ENCODE measurements around the gene MRPS18B. TPM values are rescaled to one million over a fixed set of nuclear protein-coding genes. Genes with fewer than 3 reads are reported as not detected.

Gene MRPS18B
- total RNA-seq, 2 donors from 2014 or later, result 109 to 132 TPM

DNA sequence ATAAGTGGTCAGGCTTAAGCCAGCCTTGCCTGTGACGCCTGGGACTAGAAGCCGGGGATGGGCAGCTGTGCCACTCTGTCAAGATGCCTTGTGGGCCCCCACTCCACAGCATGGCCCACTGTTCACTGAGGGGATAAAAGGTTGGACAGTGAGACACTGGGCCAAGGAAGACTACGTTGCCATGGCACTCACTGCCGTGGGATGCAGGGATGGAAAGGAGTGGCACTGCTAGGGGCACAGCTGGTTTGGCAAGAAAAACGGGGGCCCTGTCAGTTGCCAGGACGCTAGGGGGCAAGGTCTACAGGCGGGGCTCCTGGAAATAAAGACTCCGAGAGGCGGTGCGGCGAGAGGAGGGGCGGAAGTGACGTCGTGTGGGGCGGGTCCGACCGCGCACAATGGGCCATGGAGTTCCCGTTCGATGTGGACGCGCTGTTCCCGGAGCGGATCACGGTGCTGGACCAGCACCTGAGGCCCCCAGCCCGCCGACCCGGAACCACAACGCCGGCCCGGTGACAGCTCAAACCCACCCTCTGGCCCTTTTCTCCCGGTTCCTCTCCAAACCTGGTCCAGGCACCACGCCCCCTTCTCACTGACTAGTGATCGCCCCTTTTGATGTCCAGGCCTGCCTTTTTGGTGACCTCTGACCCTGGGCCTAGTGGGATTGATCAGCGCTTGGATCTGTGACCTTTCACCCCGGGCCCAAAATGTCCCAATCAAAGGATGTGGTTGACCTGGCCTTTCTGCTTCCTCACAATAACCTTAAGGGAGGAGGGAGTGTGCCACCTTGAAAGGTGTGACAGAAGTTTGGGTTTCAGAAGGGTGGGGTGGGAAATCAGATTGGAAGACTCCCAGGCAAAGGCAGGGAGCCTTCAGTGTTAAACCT lies 9.1 kb downstream of the MRPS18B start, which contains the start of gene ATAT1:
Gene ATAT1 (plus strand): TSS at position 391 of the 883 bp plus-strand sequence.
- peak within 1 kb of the TSS; percentile 91 to 96 for H3K4me3 Mint-ChIP-seq
- peak within 1 kb of the TSS; percentile 94 for H3K27ac Mint-ChIP-seq
- peak; percentile 99 for ATAC-seq (replicated peaks in 1 of 2)
- H3K9me3 Mint-ChIP-seq, result no peaks in the 10 kb centered on the region
- H3K27me3 Mint-ChIP-seq (ENCODE audit: low read depth), result no peaks in the 10 kb centered on the region
- H3K4me1 Mint-ChIP-seq (ENCODE audit: low read depth), result peaks cover 26% of the 10 kb centered on the region
- DNase-seq, result peak; percentile 89
- H3K36me3 Mint-ChIP-seq (ENCODE audit: insufficient read depth in 2 of 2), result peaks cover 10 to 37% of the 10 kb centered on the region in 2 donors

DNA sequence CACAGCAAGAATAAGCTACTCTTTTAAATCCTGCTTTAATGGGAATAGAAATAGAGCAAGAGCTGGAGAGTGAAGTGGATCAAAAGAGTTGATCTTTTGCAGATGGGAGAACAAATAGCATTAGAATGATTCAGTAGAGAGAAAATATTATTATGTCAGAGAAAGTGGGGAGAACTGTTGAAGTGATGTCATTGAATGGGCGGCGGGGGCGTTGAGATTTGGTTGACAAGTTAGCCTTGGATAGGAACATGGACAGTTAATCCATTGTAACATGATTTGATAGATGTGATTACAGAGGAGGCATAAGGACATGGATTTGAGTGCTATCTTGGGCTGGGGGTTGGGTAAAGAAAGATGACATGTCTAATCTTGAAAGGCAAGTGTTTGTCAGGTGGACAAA lies 18.2 kb downstream of the MRPS18B start:
- Mint-ChIP-seq H3K9me3 (no peaks in the 10 kb centered on the region), H3K4me3 (no peak overlapping the region), H3K27ac (no peak overlapping the region), H3K27me3 (ENCODE audit: low read depth) (no peaks in the 10 kb centered on the region), H3K4me1 (ENCODE audit: low read depth) (peaks cover 11% of the 10 kb centered on the region), H3K36me3 (ENCODE audit: insufficient read depth in 2 of 2) (peaks cover 5 to 6% of the 10 kb centered on the region in 2 donors)
- ATAC-seq (replicated peaks in 1 of 2) (no peak), DNase-seq (no peak)

DNA sequence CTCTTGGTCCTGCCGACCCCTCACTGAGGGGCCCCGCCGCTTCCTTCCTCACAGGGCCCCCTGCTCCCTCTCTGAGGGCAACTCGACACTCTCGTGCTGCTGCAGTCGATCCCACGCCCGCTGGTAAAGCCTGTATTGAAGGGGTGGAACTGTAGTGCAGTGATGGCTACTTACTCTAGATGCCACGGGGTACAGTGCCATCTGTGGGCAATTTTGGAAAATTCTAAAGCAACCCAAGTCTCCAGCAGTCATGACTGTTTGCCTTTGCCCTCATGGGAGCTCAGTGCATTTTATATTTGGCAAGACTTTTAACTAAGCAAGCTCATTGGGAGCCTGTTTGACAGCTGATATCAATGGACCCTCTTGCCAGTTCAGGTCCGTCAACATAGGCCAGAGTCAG lies 22.8 kb downstream of the MRPS18B start:
- no peak for DNase-seq
- peak in 1 of 2 donors; percentile 44 for ATAC-seq (replicated peaks in 1 of 2)
- Mint-ChIP-seq H3K27ac (no peak overlapping the region), H3K4me1 (ENCODE audit: low read depth) (peaks cover 10% of the 10 kb centered on the region), H3K27me3 (ENCODE audit: low read depth) (no peaks in the 10 kb centered on the region), H3K36me3 (ENCODE audit: insufficient read depth in 2 of 2) (no peaks in the 10 kb centered on the region), H3K9me3 (no peaks in the 10 kb centered on the region), H3K4me3 (no peak overlapping the region)

DNA sequence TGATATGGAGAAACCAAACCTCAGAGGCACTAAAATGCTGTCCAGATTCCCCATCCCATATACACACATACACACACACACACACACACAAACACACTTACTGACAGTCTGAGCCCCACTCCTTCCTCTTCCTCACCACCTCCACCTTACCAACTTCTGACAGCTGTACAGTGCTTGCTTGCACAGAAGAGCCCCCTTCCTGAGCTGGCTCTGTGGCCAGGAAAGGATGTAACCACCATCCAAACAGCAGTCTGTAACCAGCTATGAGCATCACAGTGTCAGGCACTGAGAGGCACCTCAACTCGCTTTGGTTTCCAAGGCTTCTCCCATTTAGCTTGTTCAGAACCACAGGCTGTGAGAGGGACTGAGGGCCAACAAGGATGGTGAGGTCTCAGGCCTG lies 23.4 kb downstream of the MRPS18B start:
- DNase-seq (no peak), ATAC-seq (replicated peaks in 1 of 2) (peak; percentile 7 to 29)
- Mint-ChIP-seq H3K27me3 (ENCODE audit: low read depth) (no peaks in the 10 kb centered on the region), H3K4me1 (ENCODE audit: low read depth) (peaks cover 14% of the 10 kb centered on the region), H3K36me3 (ENCODE audit: insufficient read depth in 2 of 2) (no peaks in the 10 kb centered on the region), H3K9me3 (no peaks in the 10 kb centered on the region), H3K27ac (peak overlapping the region; percentile 29), H3K4me3 (no peak overlapping the region)

DNA sequence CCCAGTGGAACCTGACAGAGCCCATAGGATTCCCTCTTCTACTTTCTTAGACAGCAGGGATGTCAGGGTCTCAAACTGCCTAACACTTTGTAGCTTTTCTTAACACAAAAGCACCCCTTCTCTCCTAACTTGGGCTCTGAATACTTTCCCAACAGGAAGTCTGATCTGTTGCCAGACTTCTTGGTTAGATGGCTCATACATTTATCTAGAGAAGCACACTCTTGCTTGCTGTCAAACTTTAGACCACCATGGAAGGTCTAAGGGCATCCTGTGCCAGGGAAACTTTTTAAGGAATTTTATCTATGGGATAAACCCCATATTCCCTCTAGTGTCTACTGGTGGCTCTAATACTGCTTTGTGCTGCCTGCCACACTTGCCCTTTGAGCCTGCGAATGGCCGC lies 26.0 kb downstream of the MRPS18B start:
- H3K27me3 Mint-ChIP-seq (ENCODE audit: low read depth), result no peaks in the 10 kb centered on the region
- no peak overlapping the region for H3K4me3 Mint-ChIP-seq
- no peak overlapping the region for H3K27ac Mint-ChIP-seq
- H3K36me3 Mint-ChIP-seq (ENCODE audit: insufficient read depth in 2 of 2), result no peaks in the 10 kb centered on the region
- H3K4me1 Mint-ChIP-seq (ENCODE audit: low read depth), result peaks cover 22% of the 10 kb centered on the region
- no peak for ATAC-seq (replicated peaks in 1 of 2)
- no peak for DNase-seq
- H3K9me3 Mint-ChIP-seq, result no peaks in the 10 kb centered on the region

DNA sequence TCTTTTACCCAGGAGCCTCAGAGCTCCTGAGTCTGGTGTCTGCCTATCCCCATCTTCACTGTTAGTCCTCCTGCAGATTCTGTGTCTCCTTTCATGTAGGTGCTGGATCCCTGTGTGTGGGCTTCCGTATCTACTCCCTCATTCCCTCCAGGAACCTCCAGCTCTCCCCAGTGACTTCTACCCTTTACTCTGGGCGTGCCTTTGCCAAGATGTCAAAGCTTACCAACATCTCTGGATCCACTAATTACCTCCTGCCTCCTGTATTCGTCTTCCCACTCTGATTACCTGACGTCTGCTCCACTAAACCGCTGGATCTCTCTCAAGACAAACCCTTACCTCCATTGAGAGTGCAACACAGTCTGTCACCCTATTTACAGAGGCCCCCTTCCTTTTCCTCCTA lies 27.1 kb downstream of the MRPS18B start:
- no peaks in the 10 kb centered on the region for H3K36me3 Mint-ChIP-seq (ENCODE audit: insufficient read depth in 2 of 2)
- no peak overlapping the region for H3K4me3 Mint-ChIP-seq
- peaks cover 28% of the 10 kb centered on the region for H3K4me1 Mint-ChIP-seq (ENCODE audit: low read depth)
- DNase-seq (no peak), ATAC-seq (replicated peaks in 1 of 2) (no peak)
- H3K9me3 Mint-ChIP-seq, result no peaks in the 10 kb centered on the region
- no peaks in the 10 kb centered on the region for H3K27me3 Mint-ChIP-seq (ENCODE audit: low read depth)
- H3K27ac Mint-ChIP-seq, result peak overlapping the region; percentile 16

DNA sequence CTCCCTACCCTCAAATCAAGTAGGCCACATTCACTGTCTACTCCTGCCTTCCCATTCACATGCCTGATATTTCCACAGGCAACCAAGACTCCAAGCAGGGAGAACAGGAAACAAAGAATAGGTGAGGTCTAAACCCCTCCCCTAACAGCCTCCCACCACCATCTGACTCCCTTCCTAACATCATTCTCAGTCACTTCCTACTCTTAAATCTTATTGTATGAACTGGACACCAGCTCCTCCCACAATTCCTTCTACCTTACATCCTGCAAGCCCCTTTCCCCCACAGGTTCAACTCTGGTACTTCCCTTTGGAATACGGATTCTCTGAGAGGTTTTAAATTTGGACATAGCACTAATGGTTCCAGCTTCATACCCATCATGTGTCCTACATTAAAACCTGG lies 28.3 kb downstream of the MRPS18B start:
- no peak for ATAC-seq (replicated peaks in 1 of 2)
- H3K36me3 Mint-ChIP-seq (ENCODE audit: insufficient read depth in 2 of 2), result peaks cover 0 to 2% of the 10 kb centered on the region in 2 donors
- peak overlapping the region; percentile 82 to 93 for H3K4me3 Mint-ChIP-seq

DNA sequence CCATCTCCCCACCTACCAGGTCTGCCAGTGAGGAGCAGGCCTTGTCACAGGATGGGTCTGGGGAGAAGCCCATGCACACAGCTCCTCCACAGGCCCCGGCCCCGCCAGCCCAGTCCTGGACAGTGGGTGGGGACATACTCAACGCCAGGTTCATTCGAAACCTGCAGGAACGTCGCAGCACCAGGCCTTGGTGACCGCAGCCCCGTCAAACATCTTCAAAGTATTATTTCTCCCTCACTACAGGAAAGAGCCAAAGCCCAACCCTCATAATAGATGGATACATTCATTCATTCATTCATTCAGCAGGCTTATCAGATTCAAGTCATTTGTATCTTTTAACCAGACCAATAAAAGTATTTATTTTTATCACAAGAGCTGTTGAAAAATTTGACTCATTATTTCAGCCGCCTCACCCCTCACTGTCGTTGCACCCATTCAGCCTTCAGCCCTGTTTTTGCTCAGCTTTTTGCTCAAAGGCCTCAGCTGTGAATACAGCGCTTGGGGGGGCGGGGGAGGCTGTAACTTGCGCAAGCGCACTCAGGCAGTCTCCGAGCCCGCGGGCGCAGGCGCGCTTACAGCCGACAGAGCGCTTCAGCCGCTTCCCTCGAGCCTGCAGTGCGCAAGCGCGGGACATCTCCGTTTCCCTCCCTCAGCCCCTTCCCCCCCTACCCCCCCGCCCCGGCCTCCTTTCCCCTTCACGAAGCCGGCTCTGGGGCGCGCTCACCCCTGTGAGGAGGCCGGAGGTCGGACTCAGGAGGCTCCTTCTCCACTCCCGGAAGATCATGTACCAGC lies 29.0 kb downstream of the MRPS18B start, which contains the start of gene C6orf136:
Gene C6orf136 (plus strand): TSS at position 684 of the 792 bp plus-strand sequence. CDS start 99 bp downstream, at position 783.
- peak; percentile 78 to 79 for ATAC-seq (replicated peaks in 1 of 2)
- H3K4me3 Mint-ChIP-seq, result peak within 1 kb of the TSS; percentile 82 to 93
- H3K36me3 Mint-ChIP-seq (ENCODE audit: insufficient read depth in 2 of 2), result peaks cover 0 to 3% of the 10 kb centered on the region in 2 donors
- no peaks in the 10 kb centered on the region for H3K9me3 Mint-ChIP-seq
- DNase-seq, result peak; percentile 92
- peaks cover 22% of the 10 kb centered on the region for H3K4me1 Mint-ChIP-seq (ENCODE audit: low read depth)
- H3K27me3 Mint-ChIP-seq (ENCODE audit: low read depth), result no peaks in the 10 kb centered on the region
- H3K27ac Mint-ChIP-seq, result peak within 1 kb of the TSS; percentile 95

More for the DNA sequence above, 28.3 kb downstream of the MRPS18B start:
- peaks cover 24% of the 10 kb centered on the region for H3K4me1 Mint-ChIP-seq (ENCODE audit: low read depth)
- H3K9me3 Mint-ChIP-seq, result no peaks in the 10 kb centered on the region
- no peaks in the 10 kb centered on the region for H3K27me3 Mint-ChIP-seq (ENCODE audit: low read depth)
- peak overlapping the region; percentile 95 for H3K27ac Mint-ChIP-seq
- DNase-seq, result no peak

DNA sequence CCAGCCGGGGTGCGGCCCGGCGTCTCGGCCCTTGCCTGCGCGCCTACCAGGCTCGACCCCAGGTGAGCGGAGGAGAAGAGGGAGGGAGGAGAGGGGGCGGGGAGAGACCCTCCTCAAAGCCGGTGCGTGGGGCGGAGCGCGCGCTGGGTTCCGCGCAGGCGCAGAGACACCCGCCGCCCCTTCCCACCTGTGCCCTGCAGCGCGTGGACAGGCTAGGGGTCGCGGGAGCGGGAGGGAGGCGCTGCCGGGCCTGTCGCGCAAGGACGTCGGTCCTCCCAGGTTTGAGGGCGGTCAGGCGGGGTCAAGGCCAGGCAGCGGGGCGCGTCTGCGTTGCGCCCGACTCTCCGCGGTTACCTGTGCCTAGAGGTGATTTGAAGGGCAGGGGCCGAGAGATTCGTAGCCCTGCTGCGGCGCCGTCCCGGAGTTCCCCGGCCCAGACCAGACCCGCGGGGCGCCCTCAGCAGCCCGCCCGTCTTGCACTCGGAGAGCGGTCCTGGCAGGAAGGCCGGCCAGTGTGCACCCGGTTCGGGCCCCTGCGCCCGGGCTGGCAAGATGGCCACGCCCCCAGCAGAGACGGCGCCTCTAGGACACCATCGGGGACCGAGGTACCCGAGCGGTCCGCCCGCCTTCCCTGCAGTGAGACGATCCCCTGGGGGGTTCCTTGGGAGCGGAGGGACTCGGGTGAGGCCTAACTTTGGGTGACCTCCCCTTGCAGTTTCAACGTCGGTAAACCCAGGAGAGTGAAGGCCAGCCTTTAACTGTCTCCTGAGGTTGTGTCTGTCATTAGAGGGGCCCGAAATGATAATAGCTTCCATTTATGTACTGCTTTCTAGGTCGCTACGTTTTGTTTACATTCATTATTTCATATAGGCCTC lies 29.8 kb downstream of the MRPS18B start:
- H3K36me3 Mint-ChIP-seq (ENCODE audit: insufficient read depth in 2 of 2), result peaks cover 0 to 9% of the 10 kb centered on the region in 2 donors
- peak overlapping the region; percentile 95 for H3K27ac Mint-ChIP-seq
- no peaks in the 10 kb centered on the region for H3K27me3 Mint-ChIP-seq (ENCODE audit: low read depth)
- H3K9me3 Mint-ChIP-seq, result no peaks in the 10 kb centered on the region
- peak overlapping the region; percentile 82 to 93 for H3K4me3 Mint-ChIP-seq
- H3K4me1 Mint-ChIP-seq (ENCODE audit: low read depth), result peaks cover 22% of the 10 kb centered on the region
- DNase-seq (peak; percentile 87), ATAC-seq (replicated peaks in 1 of 2) (peak; percentile 81 to 82)

DNA sequence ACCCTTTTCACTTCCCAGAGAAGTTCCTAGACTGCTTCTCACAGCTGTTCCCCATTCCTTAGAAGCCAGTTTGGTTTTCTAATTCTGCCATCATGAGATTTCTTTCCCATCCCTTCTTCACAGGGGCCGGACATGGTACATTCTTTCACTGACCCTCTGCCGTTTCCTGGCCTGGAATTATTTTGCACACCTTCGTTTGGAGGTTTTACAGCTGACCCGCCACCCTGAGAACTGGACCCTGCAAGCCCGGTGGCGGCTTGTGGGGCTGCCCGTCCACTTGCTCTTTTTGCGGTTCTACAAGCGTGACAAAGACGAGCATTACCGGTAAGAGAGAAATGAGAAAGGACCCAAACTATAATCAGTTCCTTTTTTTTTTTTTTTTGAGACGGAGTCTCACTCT lies 33.5 kb downstream of the MRPS18B start:
- H3K27ac Mint-ChIP-seq, result peak overlapping the region; percentile 13
- H3K4me1 Mint-ChIP-seq (ENCODE audit: low read depth), result peaks cover 17% of the 10 kb centered on the region
- no peaks in the 10 kb centered on the region for H3K9me3 Mint-ChIP-seq
- DNase-seq, result no peak
- H3K27me3 Mint-ChIP-seq (ENCODE audit: low read depth), result no peaks in the 10 kb centered on the region
- H3K36me3 Mint-ChIP-seq (ENCODE audit: insufficient read depth in 2 of 2), result peaks cover 5 to 23% of the 10 kb centered on the region in 2 donors
- ATAC-seq (replicated peaks in 1 of 2), result no peak
- no peak overlapping the region for H3K4me3 Mint-ChIP-seq

DNA sequence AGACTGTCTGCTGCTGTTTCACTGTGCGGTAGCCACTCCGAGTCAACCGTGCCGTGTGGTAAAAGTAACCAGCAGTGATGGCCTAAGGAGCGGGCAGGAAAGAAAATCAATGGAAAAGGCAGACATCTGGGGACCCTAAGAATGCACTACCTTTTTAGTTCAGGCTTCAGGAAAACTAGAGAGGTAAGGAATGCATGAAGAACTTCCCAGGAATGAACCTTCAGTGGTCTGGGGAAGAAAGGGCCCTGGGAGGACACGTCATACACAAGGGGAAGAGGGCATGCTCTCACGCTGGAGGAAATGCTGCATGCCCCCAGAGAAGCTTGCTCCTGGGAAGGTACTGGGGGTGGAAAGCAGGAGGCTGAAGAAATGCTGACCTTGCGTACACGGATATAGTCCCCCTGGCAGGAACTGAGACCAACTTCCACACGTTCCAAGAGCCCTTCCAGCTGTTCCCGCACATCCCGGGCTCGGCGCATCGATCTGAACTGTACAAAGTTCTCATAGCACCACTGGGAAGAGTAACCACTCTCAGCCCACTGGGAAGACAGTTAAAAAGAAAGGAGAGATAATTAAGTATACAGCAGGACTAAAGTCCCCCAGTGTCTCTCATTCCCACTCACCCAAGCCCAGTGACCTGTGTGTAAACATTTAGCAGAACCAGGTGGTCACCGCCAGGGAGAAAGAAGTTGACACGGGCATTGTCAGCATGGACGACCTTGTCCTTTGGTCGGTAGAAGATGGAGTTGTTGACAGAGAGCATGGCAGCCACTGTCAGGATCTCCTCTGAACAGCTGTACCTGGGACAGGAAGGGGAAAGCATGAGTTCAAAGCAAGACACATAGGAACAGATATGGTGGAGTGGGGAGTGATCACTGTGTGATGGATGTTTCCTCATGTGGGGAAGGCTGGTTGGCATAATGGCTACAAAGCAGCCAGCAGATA lies 37.4 kb downstream of the MRPS18B start:
- Mint-ChIP-seq H3K4me1 (ENCODE audit: low read depth) (peaks cover 1% of the 10 kb centered on the region), H3K9me3 (no peaks in the 10 kb centered on the region), H3K27me3 (ENCODE audit: low read depth) (no peaks in the 10 kb centered on the region), H3K27ac (peak overlapping the region; percentile 3), H3K4me3 (no peak overlapping the region), H3K36me3 (ENCODE audit: insufficient read depth in 2 of 2) (peaks cover 8 to 36% of the 10 kb centered on the region in 2 donors)
- DNase-seq, result no peak
- no peak for ATAC-seq (replicated peaks in 1 of 2)

DNA sequence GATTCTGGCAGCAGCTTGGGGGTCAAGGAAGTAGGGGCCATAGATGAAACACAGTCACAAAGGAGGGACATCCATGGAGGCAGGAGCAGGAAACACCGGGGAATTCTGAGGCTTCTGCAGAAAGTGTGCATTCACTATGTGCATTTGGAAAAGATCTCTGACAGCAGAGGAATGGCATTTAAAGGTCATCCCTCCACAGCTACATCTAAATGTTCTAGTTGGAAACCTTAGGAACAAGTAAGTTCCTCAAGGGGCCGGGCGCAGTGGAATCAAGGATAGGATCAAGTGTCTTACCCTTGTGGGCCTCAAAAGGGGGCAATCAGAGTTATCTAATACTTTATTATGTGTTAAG lies 38.1 kb downstream of the MRPS18B start:
- Mint-ChIP-seq H3K4me3 (no peak overlapping the region), H3K9me3 (no peaks in the 10 kb centered on the region), H3K27me3 (ENCODE audit: low read depth) (no peaks in the 10 kb centered on the region), H3K4me1 (ENCODE audit: low read depth) (no peaks in the 10 kb centered on the region), H3K36me3 (ENCODE audit: insufficient read depth in 2 of 2) (peaks cover 8 to 37% of the 10 kb centered on the region in 2 donors), H3K27ac (no peak overlapping the region)
- ATAC-seq (replicated peaks in 1 of 2), result no peak
- no peak for DNase-seq

Data from activated T-cell treated with anti-CD3 and anti-CD28 coated beads, Interleukin-2, amount 50 U/mL, for 72 hours (primary cell).